Measurements from ENCODE around the gene CNP. TPM values are rescaled to one million over a fixed set of nuclear protein-coding genes. Genes with fewer than 3 reads are reported as not detected.

The CNP gene
- total and polyA plus RNA-seq, 8 donors, result 26.3 to 45.8 (median 32.1) TPM

DNA sequence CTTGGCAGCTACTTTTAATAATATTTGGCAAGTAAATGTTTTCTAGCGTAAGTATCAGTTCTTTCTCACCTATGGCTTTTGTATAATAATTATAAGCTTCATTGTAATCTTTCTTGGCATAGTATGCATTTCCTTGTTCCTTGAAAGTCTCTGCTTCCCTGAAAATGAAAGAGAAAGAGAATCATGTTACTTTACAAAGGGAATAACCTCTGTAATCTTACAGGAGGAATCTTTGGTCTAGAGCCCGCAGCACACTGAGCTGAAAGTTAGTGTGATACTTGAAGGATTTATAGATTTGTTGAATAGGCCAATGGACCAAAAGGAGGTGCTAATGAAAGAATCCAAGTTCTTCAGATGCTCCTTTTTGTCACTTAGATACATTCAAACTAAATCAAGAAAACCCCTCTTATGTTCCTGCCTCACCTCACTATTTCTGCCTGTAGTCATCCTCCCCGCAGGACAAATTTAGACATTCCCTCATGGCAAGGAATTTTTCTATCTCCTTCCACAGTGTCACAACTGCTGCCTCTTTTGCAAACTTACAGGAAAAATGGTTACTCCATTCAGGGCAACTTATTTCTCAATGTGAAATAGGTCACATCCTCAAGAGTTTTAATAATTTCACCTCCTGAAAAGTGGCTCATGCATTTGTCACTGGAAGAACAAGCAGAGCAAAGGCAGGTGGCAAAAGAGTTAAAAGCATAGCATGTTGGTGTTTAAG, 34.0 kb downstream of the CNP start:
- 85 to 88% methylated on average over 3 of the region's 3 CpGs for WGBS, 2 donors
- Histone ChIP-seq H3K27ac (no peak overlapping the region), H3K4me1 (peaks cover 0 to 11% (median 0%) of the 10 kb centered on the region in 3 donors), H3K9me3 (no peaks in the 10 kb centered on the region), H3K4me3 (no peak overlapping the region), H3K27me3 (no peaks in the 10 kb centered on the region), H3K36me3 (peaks cover 7 to 34% (median 22%) of the 10 kb centered on the region in 3 donors)
- peak in 3 of 4 donors; percentile 28 to 57 (median 32) for ATAC-seq
- intact Hi-C loops (cut with DNase I), result no loop called here
- no peak for TF ChIP-seq CTCF (IDR thresholded peaks at IDR 0.05)
- FAIRE-seq, result no peak
- DNase-seq, result no peak

GRCh38 chr17:42001729-42002128, 35.1 kb downstream of the CNP start:
- 84 to 95% methylated on average over 2 of the region's 2 CpGs for WGBS, 2 donors
- no peak overlapping the region for H3K27ac ChIP-seq
- H3K4me1 ChIP-seq, result peaks cover 0 to 11% (median 0%) of the 10 kb centered on the region in 3 donors
- H3K4me3 ChIP-seq, result no peak overlapping the region
- DNase-seq, result no peak
- TF ChIP-seq CTCF (IDR thresholded peaks at IDR 0.05), result no peak
- intact Hi-C loops (cut with DNase I), result no loop called here
- no peak for ATAC-seq
- no peaks in the 10 kb centered on the region for H3K27me3 ChIP-seq
- FAIRE-seq, result no peak
- H3K9me3 ChIP-seq, result no peaks in the 10 kb centered on the region
- H3K36me3 ChIP-seq, result peaks cover 7 to 22% (median 12%) of the 10 kb centered on the region in 3 donors

GRCh38 chr17:42002175-42002791, 35.7 kb downstream of the CNP start:
- FAIRE-seq, result no peak
- H3K4me3 ChIP-seq, result no peak overlapping the region

DNA sequence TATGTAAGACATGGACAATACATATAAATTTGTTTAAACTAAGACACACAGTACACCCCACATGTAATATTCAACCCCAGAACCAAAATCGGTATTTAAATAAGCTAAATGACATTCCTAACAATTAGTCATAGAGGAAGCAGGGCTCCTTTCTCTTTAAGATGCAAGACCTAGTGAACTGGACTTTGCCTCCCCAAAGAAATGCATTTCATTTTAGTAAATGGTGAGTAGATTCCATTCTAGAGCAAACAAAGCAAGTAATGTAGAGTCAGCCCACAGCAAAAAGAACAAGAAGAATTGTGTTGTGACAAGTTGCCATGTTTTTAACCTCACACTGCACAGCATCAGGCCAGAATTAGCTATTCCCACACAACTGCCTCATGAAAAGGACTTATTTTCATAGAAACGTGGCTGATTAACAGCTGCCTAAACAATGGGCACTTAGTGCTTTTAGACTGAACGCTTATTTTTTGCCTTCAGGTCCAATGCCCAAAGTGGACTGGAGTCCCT, 36.3 kb downstream of the CNP start:
- H3K36me3 ChIP-seq, result peaks cover 2 to 12% (median 6%) of the 10 kb centered on the region in 3 donors
- no peak overlapping the region for H3K4me3 ChIP-seq
- intact Hi-C loops (cut with DNase I), result no loop called here
- no peak for FAIRE-seq
- 41 to 46% methylated on average over 3 of the region's 3 CpGs for WGBS, 2 donors
- peak in 3 of 4 donors; percentile 27 to 56 (median 50) for ATAC-seq
- H3K9me3 ChIP-seq, result no peaks in the 10 kb centered on the region
- H3K27me3 ChIP-seq, result no peaks in the 10 kb centered on the region
- DNase-seq, result no peak
- H3K27ac ChIP-seq, result peak overlapping the region in 1 of 4 donors; percentile 7
- TF ChIP-seq CTCF (IDR thresholded peaks at IDR 0.05), result no peak
- H3K4me1 ChIP-seq, result peaks cover 0 to 11% (median 0%) of the 10 kb centered on the region in 3 donors

More at GRCh38 chr17:42002175-42002791, 35.7 kb downstream of the CNP start:
- TF ChIP-seq CTCF (IDR thresholded peaks at IDR 0.05), result no peak
- Histone ChIP-seq H3K36me3 (peaks cover 7 to 17% (median 8%) of the 10 kb centered on the region in 3 donors), H3K9me3 (no peaks in the 10 kb centered on the region), H3K27ac (no peak overlapping the region), H3K27me3 (no peaks in the 10 kb centered on the region), H3K4me1 (peaks cover 0 to 11% (median 0%) of the 10 kb centered on the region in 3 donors)
- ATAC-seq (no peak), DNase-seq (no peak)
- intact Hi-C loops (cut with DNase I), result no loop called here
- WGBS, 2 donors, result 85 to 91% methylated on average over 7 of the region's 7 CpGs

All from pancreas (tissue), 10 donors.